ENCODE measurements around the gene TOX2.
"Not testable (repeated sequence)": the region's sequence is repeated elsewhere in the genome, so short reads cannot be mapped to it uniquely, and the experiment has no call there.

Gene TOX2

GRCh38 chr20:44039147-44039546, 124.5 kb downstream of the TOX2 start:
- no peak for DNase-seq

- DNase-seq, result no peak
These were observed 125.1 kb downstream of the TOX2 start for GRCh38 chr20:44039741-44040140.

GRCh38 chr20:44040202-44040915, 125.7 kb downstream of the TOX2 start:
- DNase-seq, result no peak

- no peak for DNase-seq
These were observed 126.3 kb downstream of the TOX2 start for GRCh38 chr20:44041001-44041400.

GRCh38 chr20:44044712-44045111, 130.1 kb downstream of the TOX2 start:
- DNase-seq, result not testable (repeated sequence)

- DNase-seq, result no peak
These were observed 135.7 kb downstream of the TOX2 start for GRCh38 chr20:44050327-44050726.

- DNase-seq, result no peak
These were observed 136.4 kb downstream of the TOX2 start for GRCh38 chr20:44050925-44051660.

- DNase-seq, result no peak
These were observed 137.0 kb downstream of the TOX2 start for GRCh38 chr20:44051661-44052000.

GRCh38 chr20:44052166-44052565, 137.5 kb downstream of the TOX2 start:
- DNase-seq, result no peak

GRCh38 chr20:44053046-44053445, 138.4 kb downstream of the TOX2 start:
- DNase-seq, result no peak

- no peak for DNase-seq
These were observed 139.5 kb downstream of the TOX2 start for GRCh38 chr20:44054118-44054517.

GRCh38 chr20:44054849-44055248, 140.2 kb downstream of the TOX2 start:
- DNase-seq, result no peak

- peak; percentile 26 for DNase-seq
These were observed 141.5 kb downstream of the TOX2 start for GRCh38 chr20:44056010-44056698.

- no peak for DNase-seq
These were observed 143.3 kb downstream of the TOX2 start for GRCh38 chr20:44057698-44058675.

GRCh38 chr20:44064501-44065400, 150.1 kb downstream of the TOX2 start:
- no peak for DNase-seq

GRCh38 chr20:44065401-44066340, 151.0 kb downstream of the TOX2 start:
- DNase-seq, result no peak

- DNase-seq, result no peak
These were observed 152.3 kb downstream of the TOX2 start for GRCh38 chr20:44066645-44067606.

- DNase-seq, result no peak
These were observed 153.0 kb downstream of the TOX2 start for GRCh38 chr20:44067650-44068081.
